ENCODE measurements around the gene GPR179.

Gene GPR179

DNA sequence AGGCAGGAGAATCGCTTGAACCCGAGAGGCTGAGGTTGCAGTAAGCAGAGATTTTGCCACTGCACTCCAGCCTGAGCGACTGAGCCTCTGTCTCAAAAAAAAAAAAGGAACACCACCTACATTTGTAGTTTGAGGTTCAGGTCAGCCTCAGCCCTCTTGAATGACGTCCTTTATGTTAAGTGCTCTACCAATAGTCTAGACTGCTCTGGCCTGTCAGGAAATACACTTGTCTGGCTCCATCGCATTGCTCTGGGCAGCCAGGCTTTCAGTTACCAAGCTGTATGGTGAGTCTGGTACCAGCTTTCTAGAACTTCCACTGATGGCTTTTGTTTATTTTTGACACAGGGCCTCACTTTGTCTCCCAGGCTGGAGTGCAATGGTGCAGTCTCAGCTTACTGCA is 19.3 kb upstream of the GPR179 start:
- TF ChIP-seq EP300 (IDR thresholded peaks at IDR 0.05; ENCODE audit: borderline replicate concordance) (no peak), TAF1 (IDR thresholded peaks at IDR 0.05; ENCODE audit: low read depth) (no peak), YY1 (IDR thresholded peaks at IDR 0.05; ENCODE audit: low read depth) (no peak), ZBTB7A (IDR thresholded peaks at IDR 0.05; ENCODE audit: low read depth) (no peak), FOXM1 (IDR thresholded peaks at IDR 0.05; ENCODE audit: borderline replicate concordance, low read depth) (no peak), REST (IDR thresholded peaks at IDR 0.05; ENCODE audit: low read depth) (no peak), EGR1 (IDR thresholded peaks at IDR 0.05) (no peak), TCF12 (IDR thresholded peaks at IDR 0.05; ENCODE audit: low read depth) (no peak), CEBPB (IDR thresholded peaks at IDR 0.05) (no peak), TEAD4 (IDR thresholded peaks at IDR 0.05) (no peak), RAD21 (IDR thresholded peaks at IDR 0.05; ENCODE audit: low read depth) (no peak), CREB1 (IDR thresholded peaks at IDR 0.05; ENCODE audit: low read depth) (no peak), NFIC (IDR thresholded peaks at IDR 0.05) (no peak)

- TF ChIP-seq CREB1 (IDR thresholded peaks at IDR 0.05; ENCODE audit: low read depth), result no peak
- no peak for TF ChIP-seq EGR1 (IDR thresholded peaks at IDR 0.05)
- TF ChIP-seq TAF1 (IDR thresholded peaks at IDR 0.05; ENCODE audit: low read depth), result no peak
- no peak for TF ChIP-seq TCF12 (IDR thresholded peaks at IDR 0.05; ENCODE audit: low read depth)
Measured at GRCh38 chr17:38361694-38362465, 18.1 kb upstream of the GPR179 start.

- no peak for TF ChIP-seq REST (IDR thresholded peaks at IDR 0.05; ENCODE audit: low read depth)
- TF ChIP-seq RAD21 (IDR thresholded peaks at IDR 0.05; ENCODE audit: low read depth), result no peak
- TF ChIP-seq YY1 (IDR thresholded peaks at IDR 0.05; ENCODE audit: low read depth), result no peak
- TF ChIP-seq TEAD4 (IDR thresholded peaks at IDR 0.05), result no peak
- TF ChIP-seq, protein P1, sequence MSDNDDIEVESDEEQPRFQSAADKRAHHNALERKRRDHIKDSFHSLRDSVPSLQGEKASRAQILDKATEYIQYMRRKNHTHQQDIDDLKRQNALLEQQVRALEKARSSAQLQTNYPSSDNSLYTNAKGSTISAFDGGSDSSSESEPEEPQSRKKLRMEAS (IDR thresholded peaks at IDR 0.05), result no peak
- TF ChIP-seq TCF12 (IDR thresholded peaks at IDR 0.05; ENCODE audit: low read depth), result no peak
- TF ChIP-seq FOXM1 (IDR thresholded peaks at IDR 0.05; ENCODE audit: borderline replicate concordance, low read depth), result no peak
- no peak for TF ChIP-seq EGR1 (IDR thresholded peaks at IDR 0.05)
- TF ChIP-seq NFIC (IDR thresholded peaks at IDR 0.05), result no peak
- TF ChIP-seq CEBPB (IDR thresholded peaks at IDR 0.05), result no peak
Measured at GRCh38 chr17:38358586-38359513, 15.1 kb upstream of the GPR179 start.

DNA sequence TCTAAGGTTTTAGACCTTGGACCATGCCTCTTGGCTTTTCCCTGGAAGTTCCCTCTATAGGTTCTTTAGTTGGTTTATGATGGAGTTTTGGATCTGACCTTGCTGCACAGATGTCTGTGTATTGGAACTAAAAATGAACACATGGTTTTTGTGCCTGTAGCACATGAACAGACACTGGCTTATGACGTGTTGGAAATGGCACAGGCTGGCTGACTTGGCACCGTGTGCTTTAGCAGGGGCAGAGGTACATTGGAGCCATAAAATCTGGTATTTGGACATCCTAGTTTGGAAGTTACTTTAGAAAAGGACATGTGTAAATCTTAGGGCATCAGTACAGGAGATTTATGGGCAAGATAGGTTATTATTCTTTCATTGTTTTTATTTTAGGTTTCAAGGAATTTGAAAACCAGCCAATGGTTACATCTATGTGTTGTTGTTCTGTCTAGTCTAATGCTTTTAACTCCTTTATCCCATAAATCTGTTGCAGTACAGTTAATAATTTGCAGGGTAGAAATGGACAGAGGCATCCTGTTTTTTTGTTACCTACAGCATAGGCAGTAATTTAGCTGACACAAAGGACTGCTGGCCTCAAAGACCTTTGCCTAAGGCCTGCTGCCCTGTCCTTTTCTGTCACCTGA is 13.8 kb upstream of the GPR179 start:
- TF ChIP-seq REST (IDR thresholded peaks at IDR 0.05; ENCODE audit: low read depth) (no peak), RAD21 (IDR thresholded peaks at IDR 0.05; ENCODE audit: low read depth) (no peak), TCF12 (IDR thresholded peaks at IDR 0.05; ENCODE audit: low read depth) (no peak), ZBTB7A (IDR thresholded peaks at IDR 0.05; ENCODE audit: low read depth) (no peak), CEBPB (IDR thresholded peaks at IDR 0.05) (no peak), EGR1 (IDR thresholded peaks at IDR 0.05) (no peak), YY1 (IDR thresholded peaks at IDR 0.05; ENCODE audit: low read depth) (no peak), NFIC (IDR thresholded peaks at IDR 0.05) (no peak), FOXM1 (IDR thresholded peaks at IDR 0.05; ENCODE audit: borderline replicate concordance, low read depth) (no peak), TAF1 (IDR thresholded peaks at IDR 0.05; ENCODE audit: low read depth) (no peak), TEAD4 (IDR thresholded peaks at IDR 0.05) (no peak), CREB1 (IDR thresholded peaks at IDR 0.05; ENCODE audit: low read depth) (no peak), EP300 (IDR thresholded peaks at IDR 0.05; ENCODE audit: borderline replicate concordance) (no peak)
- TF ChIP-seq, protein P1 (IDR thresholded peaks at IDR 0.05), result no peak
- TF ChIP-seq, protein P2, sequence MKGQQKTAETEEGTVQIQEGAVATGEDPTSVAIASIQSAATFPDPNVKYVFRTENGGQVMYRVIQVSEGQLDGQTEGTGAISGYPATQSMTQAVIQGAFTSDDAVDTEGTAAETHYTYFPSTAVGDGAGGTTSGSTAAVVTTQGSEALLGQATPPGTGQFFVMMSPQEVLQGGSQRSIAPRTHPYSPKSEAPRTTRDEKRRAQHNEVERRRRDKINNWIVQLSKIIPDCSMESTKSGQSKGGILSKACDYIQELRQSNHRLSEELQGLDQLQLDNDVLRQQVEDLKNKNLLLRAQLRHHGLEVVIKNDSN (IDR thresholded peaks at IDR 0.05), result no peak
